Amygdala (tissue), 56 donors: ENCODE measurements around the gene CORO1C.
A peak's percentile ranks its signal among the peaks of the same experiment; 100 is the strongest.
"Not testable (repeated sequence)": the region's sequence is repeated elsewhere in the genome, so short reads cannot be mapped to it uniquely, and the experiment has no call there.

Experiments used
- DNase-seq, 56 donors: peaks; one replicate each; lab custom pipeline; 2025; lab: John Stamatoyannopoulos, UW

The CORO1C gene

GRCh38 chr12:108622921-108623514 is 108.3 kb downstream of the CORO1C start:
- no peak for DNase-seq

DNA sequence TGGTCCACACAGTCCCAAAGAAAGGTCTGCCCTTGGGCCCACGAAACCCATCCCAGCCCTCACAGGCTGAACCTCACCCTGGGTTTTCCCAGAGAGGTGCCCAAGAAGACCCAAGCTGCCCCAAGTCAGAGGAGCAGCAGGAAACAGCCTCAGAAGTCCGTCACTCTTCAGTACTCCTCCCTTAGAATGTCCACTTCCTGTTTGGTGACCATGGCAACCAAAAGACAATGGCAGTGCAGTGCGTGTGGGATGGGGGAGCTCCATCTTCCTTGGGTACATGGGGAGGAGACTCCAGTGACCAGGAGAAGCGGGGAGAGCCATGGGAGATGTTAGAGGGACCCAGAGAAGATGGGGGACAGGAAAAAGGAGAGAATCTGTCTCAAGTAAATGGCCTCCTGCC is 108.9 kb downstream of the CORO1C start:
- no peak for DNase-seq

- no peak for DNase-seq
These were observed 110.2 kb downstream of the CORO1C start for GRCh38 chr12:108621161-108621560.

GRCh38 chr12:108620236-108620879 is 111.0 kb downstream of the CORO1C start:
- DNase-seq: no peak

DNA sequence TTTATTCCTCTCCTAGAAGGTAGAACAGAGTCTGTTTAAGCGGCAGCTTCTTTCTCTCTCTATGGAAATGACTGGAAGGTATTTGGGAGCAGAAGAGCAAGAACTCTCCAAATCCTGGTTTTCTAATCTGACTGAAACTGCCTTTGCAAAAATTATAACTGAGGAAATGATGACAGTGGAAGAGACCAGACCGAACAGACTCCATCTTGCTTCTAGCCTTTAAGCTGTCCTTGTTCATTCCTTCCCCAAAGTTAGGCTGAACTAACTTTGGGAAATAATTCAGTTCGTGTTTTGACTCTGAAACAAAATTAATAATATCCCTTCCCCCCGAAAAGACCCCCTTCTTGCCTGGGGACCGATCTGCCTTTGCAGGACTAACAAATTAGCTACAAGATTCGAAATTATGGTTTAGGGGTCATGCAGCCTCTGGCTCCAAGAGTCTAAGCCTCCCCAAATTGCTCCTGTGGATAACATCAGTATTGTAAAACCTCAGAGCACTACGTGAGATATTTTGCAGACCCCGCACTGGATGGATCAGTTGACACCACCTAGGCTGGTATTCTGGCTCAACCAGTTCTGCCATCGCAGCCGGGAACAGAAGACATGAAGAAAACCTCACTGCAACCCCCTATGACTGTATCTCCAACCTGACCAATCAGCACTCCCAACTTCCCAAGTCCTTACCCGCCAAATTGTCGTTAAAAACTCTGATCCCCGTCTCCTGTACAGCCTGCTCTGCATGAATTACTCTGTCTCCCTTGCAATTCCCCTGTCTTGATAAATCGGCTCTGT is 111.8 kb downstream of the CORO1C start:
- DNase-seq: no peak

DNA sequence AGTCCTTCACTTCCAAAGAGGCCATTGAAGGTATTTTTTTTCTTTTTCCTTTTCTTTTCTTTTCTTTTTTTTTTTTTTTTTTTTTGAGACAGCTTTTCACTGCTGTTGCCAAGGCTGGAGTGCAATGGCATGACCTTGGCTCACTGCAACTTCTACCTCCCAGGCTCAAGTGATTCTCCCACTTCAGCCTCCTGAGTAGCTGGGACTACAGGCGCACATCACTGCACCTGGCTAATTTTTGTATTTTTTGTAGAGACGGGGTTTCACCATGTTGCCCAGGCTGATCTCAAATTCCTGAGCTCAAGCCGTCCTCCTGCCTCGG is 112.4 kb downstream of the CORO1C start:
- not testable (repeated sequence) for DNase-seq

GRCh38 chr12:108618079-108618952 is 113.0 kb downstream of the CORO1C start:
- DNase-seq: peak in 52 of 56 donors; percentile 13 to 84 (median 54)

DNA sequence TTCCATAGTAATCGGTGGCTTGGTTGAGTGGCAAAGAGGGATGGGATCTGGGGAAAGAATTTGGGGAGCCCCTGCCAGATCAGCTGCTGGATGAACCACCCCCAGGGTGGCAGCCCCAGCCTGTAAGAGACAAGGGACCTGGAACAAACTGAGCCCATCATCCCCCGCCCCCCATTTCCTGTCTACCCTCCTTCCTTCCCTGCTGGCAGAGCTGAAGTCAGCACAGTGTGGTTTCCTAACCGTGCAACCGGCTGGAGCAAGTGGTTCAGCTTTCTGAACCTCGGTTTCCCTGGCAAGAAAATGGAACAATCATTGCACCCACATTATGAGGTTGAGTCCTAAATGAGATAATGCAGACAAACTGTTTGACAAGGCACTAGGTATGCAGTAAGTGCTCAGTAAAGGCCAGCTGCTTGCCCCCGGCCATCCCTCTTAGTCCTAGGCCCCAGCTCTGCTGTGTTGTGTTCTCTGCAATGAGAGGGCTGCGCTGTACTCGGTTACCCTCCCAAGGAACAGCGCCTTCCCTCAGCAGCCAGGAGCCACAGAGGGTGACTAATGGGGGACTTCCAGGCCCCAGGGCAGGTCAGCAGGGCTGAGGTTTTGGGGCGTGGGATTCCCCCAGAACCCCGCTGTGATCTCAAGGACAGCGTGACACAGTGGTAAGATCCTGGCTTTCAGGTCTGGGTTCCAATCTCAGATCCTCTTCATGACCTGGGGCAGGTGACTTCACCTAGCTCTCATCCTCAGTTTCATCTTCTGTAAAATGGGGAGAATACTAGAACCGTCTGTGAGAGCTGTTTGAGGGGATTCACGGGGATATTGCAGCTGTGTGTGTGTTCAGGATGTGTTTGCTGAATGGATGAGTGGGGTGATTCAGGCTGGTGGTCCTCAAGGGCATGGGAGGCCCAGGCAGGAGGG is 114.1 kb downstream of the CORO1C start:
- peak in 7 of 56 donors; percentile 10 to 51 (median 20) for DNase-seq

DNA sequence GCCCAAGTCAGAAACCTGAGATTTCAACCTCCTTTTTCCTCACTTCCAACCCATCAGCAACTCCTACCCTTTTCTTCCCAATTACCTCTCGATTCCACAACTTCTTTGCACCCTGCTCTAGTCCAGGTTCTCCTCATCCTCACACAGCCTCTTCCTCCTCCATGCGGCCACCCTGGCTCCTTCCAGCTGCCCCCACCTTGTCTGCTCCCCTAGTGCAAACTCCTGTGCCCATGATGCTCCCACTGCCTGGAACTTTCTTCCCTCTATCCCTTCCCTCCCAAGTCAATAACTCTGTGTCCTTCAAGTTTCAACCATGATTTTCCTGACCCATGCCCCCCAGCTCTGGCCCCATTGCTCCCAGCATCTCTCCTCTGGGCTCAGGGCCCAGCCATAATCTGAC is 115.0 kb downstream of the CORO1C start:
- no peak for DNase-seq

DNA sequence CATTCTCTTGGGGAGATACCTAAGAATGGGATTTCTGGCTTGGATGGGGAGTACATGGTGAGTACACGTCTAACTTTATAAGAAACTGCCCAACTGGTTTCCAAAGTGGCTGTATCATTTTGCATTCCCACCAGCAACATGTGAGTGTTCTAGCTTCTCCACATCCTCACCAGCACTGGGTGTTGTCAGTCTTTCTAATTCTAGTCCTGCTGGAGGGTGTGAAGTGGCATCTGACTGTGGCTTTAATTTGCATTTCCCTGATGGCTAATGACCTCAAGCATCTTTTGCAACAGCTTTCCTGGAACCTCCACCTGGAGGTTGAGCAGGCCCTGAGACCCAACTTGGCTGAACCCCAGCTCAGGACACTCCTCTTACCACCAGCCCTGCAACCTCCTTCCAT is 115.4 kb downstream of the CORO1C start:
- no peak for DNase-seq

DNA sequence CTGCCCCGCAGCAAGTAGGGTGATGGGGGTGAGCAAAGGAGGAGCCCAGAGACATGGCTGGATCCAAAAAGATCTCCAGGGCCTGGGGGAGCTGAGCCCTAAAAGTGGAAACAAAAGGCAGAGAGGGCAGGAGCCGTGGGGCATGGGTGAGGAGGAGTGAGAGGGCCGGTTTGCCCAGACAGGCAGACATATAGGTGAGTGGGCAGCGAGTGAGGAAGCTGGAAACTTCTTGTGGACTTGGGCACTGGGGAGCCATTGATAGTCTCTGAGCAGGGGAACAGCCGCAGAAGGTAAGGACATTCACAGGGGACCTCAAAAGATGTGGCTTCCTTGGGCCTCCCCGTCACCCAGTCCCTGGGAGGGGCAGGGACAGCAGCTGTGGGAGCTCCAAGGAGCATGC is 116.7 kb downstream of the CORO1C start:
- no peak for DNase-seq

DNA sequence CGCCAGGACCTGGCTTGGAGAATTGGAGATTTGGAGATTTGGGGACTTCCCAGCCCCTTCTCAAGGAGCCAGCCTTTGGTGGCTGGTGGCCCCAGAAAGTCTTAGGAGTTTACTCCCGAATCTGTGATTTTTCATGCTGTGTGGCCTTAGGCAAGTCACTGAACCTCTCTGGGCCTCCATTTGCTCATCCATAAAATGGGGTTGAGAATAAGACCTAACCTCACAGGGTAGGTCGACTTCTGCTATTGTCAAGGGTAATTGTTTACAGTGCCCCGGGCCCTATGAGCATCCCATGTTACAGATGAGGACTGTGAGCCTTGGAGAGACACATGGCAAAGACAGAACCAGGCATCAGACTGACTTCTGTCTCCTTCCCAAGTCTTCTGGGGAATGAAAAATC is 117.3 kb downstream of the CORO1C start:
- no peak for DNase-seq

- no peak for DNase-seq
These were observed 117.8 kb downstream of the CORO1C start for GRCh38 chr12:108613548-108613947.

DNA sequence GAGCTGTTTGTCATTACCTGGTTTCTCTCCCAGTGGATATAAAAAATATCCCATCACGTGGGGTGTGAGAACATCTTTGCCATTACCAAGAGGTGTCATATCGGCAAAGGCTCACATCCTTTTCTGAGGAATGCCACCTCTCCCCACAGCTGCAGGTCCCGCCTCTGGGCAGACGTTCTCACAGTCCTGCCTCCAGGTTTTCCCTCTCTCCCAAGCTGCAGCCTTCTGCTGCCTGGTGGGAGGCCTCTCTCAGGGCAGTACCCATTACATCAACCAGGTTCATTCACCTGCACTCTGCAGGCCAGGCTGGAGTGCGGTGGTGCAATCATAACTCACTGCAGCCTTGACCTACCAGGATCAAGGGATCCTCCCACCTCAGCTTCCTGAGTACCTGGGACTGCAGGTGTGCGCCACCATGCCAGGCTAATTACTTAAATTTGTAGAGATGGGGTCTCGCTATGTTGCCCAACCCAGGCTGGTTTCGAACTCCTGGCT is 118.5 kb downstream of the CORO1C start:
- no peak for DNase-seq

GRCh38 chr12:108611884-108612415 is 119.4 kb downstream of the CORO1C start:
- DNase-seq: no peak

- DNase-seq: no peak
These were observed 120.3 kb downstream of the CORO1C start for GRCh38 chr12:108610856-108611605.

GRCh38 chr12:108610336-108610815 is 120.9 kb downstream of the CORO1C start:
- DNase-seq: no peak

DNA sequence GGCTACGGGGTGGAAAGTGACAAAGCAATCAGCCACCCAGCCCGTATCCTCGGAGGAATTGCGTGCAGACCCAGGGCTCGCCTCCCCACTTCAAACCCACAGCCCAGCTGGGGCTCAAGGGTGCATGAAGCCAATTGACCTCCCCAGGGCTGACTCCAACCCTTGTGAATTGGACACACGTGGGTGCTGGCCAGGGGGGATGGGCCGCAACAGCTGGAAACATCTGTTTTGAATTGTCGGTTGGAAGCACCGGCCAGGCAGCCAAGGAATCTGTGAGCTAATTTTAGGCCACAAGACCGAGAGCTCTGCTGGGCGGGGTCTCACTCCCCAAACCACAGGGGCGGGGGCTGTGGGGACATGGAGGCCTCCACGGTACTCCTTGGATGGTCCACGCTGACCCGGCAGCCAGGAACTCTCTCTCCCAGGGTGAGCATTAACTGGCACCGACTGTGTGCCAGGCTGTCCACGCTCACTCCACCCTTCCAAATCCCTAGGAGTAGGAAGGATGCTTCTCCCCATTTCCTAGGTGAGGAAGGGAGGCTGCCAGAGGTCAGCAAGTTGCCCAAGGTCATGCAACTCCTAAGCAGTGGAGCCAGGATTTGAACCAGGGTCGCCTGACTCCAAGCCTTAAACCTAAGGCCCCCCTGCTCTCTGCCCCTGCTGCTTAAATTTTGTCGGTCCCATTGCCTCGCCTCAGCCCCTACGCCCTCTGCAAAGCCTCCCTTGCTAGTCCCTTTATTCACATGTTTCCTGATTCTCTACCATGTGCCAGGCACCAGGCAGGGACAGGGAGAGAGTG is 121.6 kb downstream of the CORO1C start:
- DNase-seq: no peak
